A549 (cell line): ENCODE data around the gene HGFAC. TPM values are rescaled to one million over a fixed set of nuclear protein-coding genes. Genes with fewer than 3 reads are reported as not detected.

Experiments
- ATAC-seq, 2 experiments: fragments of 200-7000 bp in 1 of 2; fragments of >200 bp in 1 of 2; cut with Nextera tagmentation in 1 of 2; cut with Tn5 transposase in 1 of 2; 3 replicates each; pipeline versions ENCODE4 v1.8.0 to v1.9.1; 2018 to 2020; ENCODE audit warnings: mild to moderate bottlenecking in 1 of 2, moderate library complexity in 1 of 2
- CTCF ChIA-PET: fragments of 300-600 bp; sonication (Branson Sonifier 250); formaldehyde crosslinking; extraction: SDS; loops from one replicate; lab custom pipeline; 2021; ENCODE audit warnings: antibody characterized with exemption, inconsistent platforms; lab: Yijun Ruan, JAX
- POLR2A ChIA-PET: fragments of 350-600 bp; formaldehyde crosslinking; extraction: SDS; loops from one replicate; lab custom pipeline; 2021; ENCODE audit warnings: antibody characterized with exemption, inconsistent platforms; lab: Yijun Ruan, JAX
- DNase-seq, 2 experiments: peaks; one replicate each; pipeline versions ENCODE4 v3.0.0 to v3.0.0-alpha.2; 2011 to 2016; ENCODE audit warnings: low read depth in 1 of 2, low spot score in 1 of 2
- FAIRE-seq: peaks from 2 replicates; lab custom pipeline; 2011; peaks lifted over from hg19 to GRCh38; lab: Jason Lieb, UNC
- H3K27ac ChIP-seq, 2 experiments: fragments of >200 bp; sonication (Bioruptor Twin); formaldehyde crosslinking; 3 replicates each; pipeline ENCODE4 v1.5.1; 2016 to 2017
- H3K4me1 ChIP-seq: fragments of >200 bp; sonication (Bioruptor Twin); formaldehyde crosslinking; 3 replicates; pipeline ENCODE4 v1.6.1; 2016
- H3K4me2 ChIP-seq: fragments of >200 bp; sonication (Bioruptor Twin); formaldehyde crosslinking; 3 replicates; pipeline ENCODE4 v1.6.1; 2016
- H3K4me3 ChIP-seq: fragments of >200 bp; sonication (Bioruptor Twin); formaldehyde crosslinking; 3 replicates; pipeline ENCODE4 v1.5.1; 2016
- H3K9me3 ChIP-seq: fragments of >200 bp; sonication (Bioruptor Twin); formaldehyde crosslinking; 3 replicates; pipeline ENCODE4 v1.6.1; 2016
- CBX8 ChIP-seq: fragments of 200-600 bp; sonication (generic); IDR thresholded peaks from 2 replicates; pipeline ENCODE4 v1.6.1; 2016
- CEBPB ChIP-seq, 2 experiments: fragments of >200 bp in 1 of 2; sonication (Bioruptor Twin) in 1 of 2; formaldehyde crosslinking in 1 of 2; IDR thresholded peaks; 2 replicates each; pipeline ENCODE4 v1.6.1; 2012 to 2016
- CHD2 ChIP-seq: fragments of 150-350 bp; IDR thresholded peaks from 2 replicates; pipeline ENCODE4 v1.6.1; 2014; ENCODE audit warnings: low read length; ENCODE audit not compliant: partially characterized antibody
- CHD4 ChIP-seq: fragments of 200-600 bp; sonication (generic); IDR thresholded peaks from 2 replicates; pipeline ENCODE4 v1.6.1; 2016; ENCODE audit warnings: antibody characterized with exemption, mild to moderate bottlenecking, borderline replicate concordance
- EHMT2 ChIP-seq: fragments of 200-600 bp; sonication (generic); IDR thresholded peaks from 2 replicates; pipeline ENCODE4 v1.6.1; 2016; ENCODE audit warnings: antibody characterized with exemption, low read depth, mild to moderate bottlenecking, moderate library complexity
- EP300 ChIP-seq, 2 experiments: fragments of >200 bp; sonication (Bioruptor Twin); formaldehyde crosslinking; IDR thresholded peaks; 2 replicates in 1 of 2; 3 replicates in 1 of 2; pipeline ENCODE4 v1.6.1; 2016 to 2017
- FOXS1 ChIP-seq: fragments of 250-450 bp; sonication (Bioruptor Pico); IDR thresholded peaks from 2 replicates; pipeline ENCODE4 v1.5.0; 2020; ENCODE audit warnings: mild to moderate bottlenecking, moderate library complexity
- HDAC2 ChIP-seq: fragments of 200-600 bp; sonication (generic); IDR thresholded peaks from 2 replicates; pipeline ENCODE4 v1.6.1; 2016
- JUNB ChIP-seq: fragments of >200 bp; sonication (Bioruptor Twin); formaldehyde crosslinking; IDR thresholded peaks from 2 replicates; pipeline ENCODE4 v1.6.1; 2016
- MYC ChIP-seq: IDR thresholded peaks from 2 replicates; pipeline ENCODE4 v1.6.1; 2012; ENCODE audit warnings: mild to moderate bottlenecking, inconsistent platforms, low read length, improper control_type of control experiment, borderline replicate concordance
- NFE2L2 ChIP-seq: fragments of 150-350 bp; conservative IDR thresholded peaks from 2 replicates; pipeline ENCODE4 v1.6.1; 2014; ENCODE audit warnings: low read length
- POLR2AphosphoS2 ChIP-seq: conservative IDR thresholded peaks from 2 replicates; pipeline ENCODE4 v1.6.1; 2012; ENCODE audit warnings: low read length, improper control_type of control experiment, inconsistent platforms
- RFX5 ChIP-seq: fragments of 450-650 bp; IDR thresholded peaks from 2 replicates; pipeline ENCODE4 v1.7.1; 2014; ENCODE audit warnings: antibody characterized with exemption, mild to moderate bottlenecking, moderate library complexity
- TP53 ChIP-seq: fragments of 250-450 bp; sonication (Bioruptor Pico); IDR thresholded peaks from 2 replicates; pipeline ENCODE4 v1.5.0; 2021; ENCODE audit warnings: mild to moderate bottlenecking, moderate library complexity
- ZC3H11A ChIP-seq: fragments of 450-650 bp; IDR thresholded peaks from 2 replicates; pipeline ENCODE4 v1.6.1; 2014; ENCODE audit warnings: antibody characterized with exemption, mild to moderate bottlenecking
- ZNF302 ChIP-seq: fragments of 250-450 bp; sonication (Bioruptor Pico); IDR thresholded peaks from 2 replicates; pipeline ENCODE4 v1.9.0; 2021; ENCODE audit warnings: inconsistent platforms, mild to moderate bottlenecking, moderate library complexity
- WGBS: methylation state at CpG from one replicate; pipeline ENCODE4 v1.1.6; 2017; ENCODE audit errors: missing lambda C conversion rate; 5-methylcytosine and 5-hydroxymethylcytosine counted together
- polyA plus RNA-seq, 4 experiments: library from polyadenylated mRNA; depleted of rRNA in 3 of 4; stranded (reverse); fragments of >200 nt; fragmentation: RNase III in 1 of 4; extraction: RNeasy Plus Mini Kit Qiagen cat#74134 plus additional on column Dnase treatment in 1 of 4; gene quantifications; 2 replicates in 3 of 4; 3 replicates in 1 of 4; pipeline ENCODE4 v1.2.3, GENCODE V29; 2011 to 2017
- TF ChIP-seq, protein P1 (sequence below): fragments of 450-650 bp; IDR thresholded peaks from 2 replicates; pipeline ENCODE4 v1.6.1; 2014; ENCODE audit warnings: antibody characterized with exemption

HGFAC gene
- polyA plus RNA-seq, 2 of the 4 experiments (the other 2 are of a cell fraction) = 0.25 TPM; not detected in 1

DNA sequence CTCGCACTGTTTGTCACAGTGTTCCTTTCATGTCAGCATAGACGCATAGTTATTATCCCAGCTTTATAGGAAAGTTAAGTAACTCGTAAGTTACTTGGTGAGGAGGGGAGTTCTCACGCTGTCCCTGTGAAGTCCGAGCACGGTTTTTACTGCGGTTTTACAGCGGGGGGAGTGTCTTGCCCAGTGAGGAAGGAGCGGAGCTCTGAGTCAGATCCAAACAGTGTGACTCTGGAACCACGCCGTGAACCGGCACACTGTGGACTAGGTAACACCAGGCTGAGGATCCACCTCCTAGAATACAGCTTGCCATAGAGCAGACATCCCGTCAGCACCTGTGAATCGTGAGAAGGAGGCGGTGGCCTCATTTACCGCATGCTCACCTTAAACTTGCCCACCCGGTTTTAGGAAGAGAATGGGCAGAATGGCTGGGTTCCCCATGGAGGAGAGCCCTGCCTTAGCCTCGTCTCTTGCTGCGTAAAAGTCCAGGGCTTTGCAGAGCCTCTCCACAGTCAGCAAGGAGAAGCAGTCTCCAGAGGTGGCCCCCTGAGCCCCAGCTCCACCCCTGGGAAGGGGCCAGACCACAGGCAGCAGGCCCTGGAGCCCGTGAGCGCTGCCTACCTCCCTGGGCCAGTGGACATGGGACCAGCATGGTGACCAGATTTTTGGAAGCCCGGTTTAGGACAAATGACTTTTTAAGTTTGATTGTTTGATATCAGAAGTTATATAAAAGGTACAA is 40.2 kb upstream of the HGFAC start:
- POLR2A ChIA-PET = no interaction called here
- Histone ChIP-seq H3K9me3 (peaks cover 11% of the 10 kb centered on the region), H3K27ac (no peak overlapping the region), H3K4me1 (no peaks in the 10 kb centered on the region), H3K4me3 (no peak overlapping the region), H3K4me2 (no peak overlapping the region)
- CTCF ChIA-PET = no interaction called here
- 90% methylated on average over 22 of the region's 22 CpGs for WGBS
- ATAC-seq (no peak), DNase-seq (no peak), FAIRE-seq (no peak)
- no peak for TF ChIP-seq ZNF302
- no peak for TF ChIP-seq TP53 (CRISPR knock-in tag)
- no peak for TF ChIP-seq CHD4
- TF ChIP-seq MYC = no peak
- TF ChIP-seq CHD2 = no peak
- TF ChIP-seq NFE2L2 = no peak
- TF ChIP-seq POLR2AphosphoS2 = no peak
- TF ChIP-seq CEBPB (IDR thresholded peaks at IDR 0.05) = no peak
- no peak for TF ChIP-seq JUNB
- TF ChIP-seq EP300 (IDR thresholded peaks at IDR 0.05) = no peak

DNA sequence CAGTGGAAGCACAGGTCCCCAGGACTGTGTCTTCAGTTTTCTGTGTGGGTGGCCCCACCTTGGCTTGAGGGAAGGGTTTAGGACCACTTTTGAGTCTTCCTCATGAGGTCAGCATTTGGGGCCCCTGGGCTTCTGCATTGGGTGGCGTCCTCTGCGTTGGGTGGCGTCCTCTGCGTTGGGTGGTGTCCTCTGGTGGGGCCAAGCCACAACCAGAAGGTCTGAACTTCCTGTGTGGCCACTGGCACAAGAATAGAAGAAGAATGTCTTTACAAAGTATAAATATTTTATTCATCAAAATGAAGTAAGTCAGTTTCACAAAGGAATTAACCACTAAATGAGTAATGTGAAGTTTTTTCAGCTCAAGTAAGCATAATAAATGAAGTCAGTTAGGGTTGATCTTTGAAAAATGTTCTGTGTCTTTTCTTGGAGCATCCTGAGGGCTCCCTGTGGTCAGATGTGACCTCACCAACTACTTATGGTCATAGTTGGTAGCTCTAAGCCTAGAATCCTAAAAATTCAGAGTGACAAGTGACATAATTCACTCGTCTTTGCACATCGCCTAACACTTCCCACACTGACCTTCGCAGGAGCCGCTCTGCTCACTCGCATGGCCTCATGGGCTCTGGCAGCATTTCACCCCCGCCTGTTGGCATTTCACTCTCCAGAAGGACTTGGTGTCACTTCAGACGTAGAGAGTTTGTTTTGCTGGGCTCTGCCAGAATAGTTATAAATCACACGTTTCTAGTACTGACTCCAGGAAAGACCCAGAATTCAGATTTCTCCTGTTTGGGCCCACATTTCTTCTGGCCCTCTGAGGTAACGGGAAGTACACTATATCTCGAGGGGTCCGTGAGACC is 39.0 kb upstream of the HGFAC start:
- no peak overlapping the region for H3K27ac ChIP-seq
- 93% methylated on average over 12 of the region's 15 CpGs for WGBS
- POLR2A ChIA-PET = no interaction called here
- CTCF ChIA-PET = interaction anchor here (2.7 kb wide), 1 partner anchor 41 kb away, joined by 6 read pairs; no protein-coding TSS in a partner anchor
- H3K4me3 ChIP-seq = no peak overlapping the region
- DNase-seq (no peak), FAIRE-seq (no peak), ATAC-seq (no peak)
- no peak overlapping the region for H3K4me2 ChIP-seq
- H3K4me1 ChIP-seq = no peaks in the 10 kb centered on the region
- H3K9me3 ChIP-seq = peaks cover 11% of the 10 kb centered on the region
- TF ChIP-seq EHMT2 = no peak
- TF ChIP-seq CEBPB (IDR thresholded peaks at IDR 0.05) = no peak
- TF ChIP-seq, protein P1, sequence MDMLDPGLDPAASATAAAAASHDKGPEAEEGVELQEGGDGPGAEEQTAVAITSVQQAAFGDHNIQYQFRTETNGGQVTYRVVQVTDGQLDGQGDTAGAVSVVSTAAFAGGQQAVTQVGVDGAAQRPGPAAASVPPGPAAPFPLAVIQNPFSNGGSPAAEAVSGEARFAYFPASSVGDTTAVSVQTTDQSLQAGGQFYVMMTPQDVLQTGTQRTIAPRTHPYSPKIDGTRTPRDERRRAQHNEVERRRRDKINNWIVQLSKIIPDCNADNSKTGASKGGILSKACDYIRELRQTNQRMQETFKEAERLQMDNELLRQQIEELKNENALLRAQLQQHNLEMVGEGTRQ = no peak
- no peak for TF ChIP-seq CBX8
- no peak for TF ChIP-seq NFE2L2
- no peak for TF ChIP-seq HDAC2

DNA sequence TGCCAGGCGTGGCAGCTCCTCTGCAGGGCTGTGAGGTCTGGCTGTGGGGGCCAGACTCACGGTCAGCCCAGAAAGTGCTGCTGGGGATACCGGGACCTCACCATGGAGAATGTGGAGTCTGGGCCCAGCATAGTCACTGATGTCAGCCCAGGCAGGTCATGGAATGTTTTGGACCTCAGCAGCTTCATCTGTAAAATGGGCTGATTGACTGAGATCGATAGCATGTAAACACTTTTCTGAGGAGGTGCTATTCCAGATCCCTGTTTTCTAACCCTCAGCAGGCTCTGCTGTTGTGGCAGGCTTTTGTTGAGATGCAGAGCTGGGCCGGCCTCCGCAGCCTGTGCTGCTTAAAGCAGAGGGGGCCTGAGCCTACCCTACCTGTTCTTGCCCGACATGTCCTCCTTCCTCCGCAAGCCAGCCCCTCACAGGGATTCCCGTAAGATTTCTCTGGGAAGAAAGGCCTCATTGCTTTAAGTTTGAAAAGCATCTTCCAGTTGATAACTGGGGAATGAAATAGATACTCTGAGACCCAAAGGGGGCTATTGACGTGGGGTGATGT is 38.3 kb upstream of the HGFAC start:
- ChIA-PET CTCF (interaction anchor here (1.8 to 2.7 kb wide), 2 partner anchors 40 to 57 kb away, joined by 5 to 6 read pairs; no protein-coding TSS in a partner anchor), POLR2A (no interaction called here)
- ATAC-seq = no peak
- Histone ChIP-seq H3K4me3 (no peak overlapping the region), H3K4me2 (no peak overlapping the region), H3K27ac (no peak overlapping the region), H3K4me1 (no peaks in the 10 kb centered on the region), H3K9me3 (peaks cover 11% of the 10 kb centered on the region)
- no peak for DNase-seq
- WGBS = 85% methylated on average over 7 of the region's 10 CpGs
- no peak for FAIRE-seq
- TF ChIP-seq FOXS1 (CRISPR knock-in tag) = no peak
- TF ChIP-seq ZC3H11A = no peak
- no peak for TF ChIP-seq CHD4

DNA sequence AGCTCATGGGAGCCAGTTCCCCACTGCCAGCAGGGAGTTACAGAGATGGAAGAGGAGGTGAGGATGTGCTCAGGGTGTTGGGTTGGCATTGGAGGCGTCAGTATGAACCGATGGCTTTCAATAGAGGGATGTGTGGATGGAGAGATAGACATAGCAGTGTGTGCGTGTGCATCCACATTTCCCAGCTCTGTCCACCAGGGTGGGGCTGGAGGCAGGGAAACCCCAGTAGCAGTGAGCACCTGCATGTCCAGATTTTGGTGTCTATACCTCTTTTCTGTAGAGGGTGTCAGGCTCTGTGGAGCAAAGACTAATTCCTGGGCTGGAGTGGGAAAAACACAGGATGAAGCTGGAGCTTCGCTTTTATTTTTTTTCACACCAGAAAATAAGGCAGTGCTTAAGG is 37.2 kb upstream of the HGFAC start:
- FAIRE-seq = no peak
- POLR2A ChIA-PET = no interaction called here

More for the DNA sequence above, 37.2 kb upstream of the HGFAC start:
- DNase-seq (no peak), ATAC-seq (no peak)
- 93% methylated on average over 4 of the region's 4 CpGs for WGBS
- CTCF ChIA-PET = interaction anchor here (0.8 to 2.7 kb wide), 3 partner anchors 20 to 58 kb away, joined by 3 to 6 read pairs (median 5); no protein-coding TSS in a partner anchor
- Histone ChIP-seq H3K4me2 (no peak overlapping the region), H3K4me1 (no peaks in the 10 kb centered on the region), H3K9me3 (peaks cover 11% of the 10 kb centered on the region), H3K4me3 (no peak overlapping the region), H3K27ac (no peak overlapping the region)
- TF ChIP-seq CHD2 (no peak), RFX5 (no peak)
